Lower lobe of right lung (tissue), 2 donors: ENCODE data around the gene TTC23. TPM values are rescaled to one million over a fixed set of nuclear protein-coding genes. Genes with fewer than 3 reads are reported as not detected.

ENCODE experiments used
- ATAC-seq, 2 donors: fragments of 200-7000 bp; cut with Tn5 transposase; one replicate each; pipeline ENCODE4 v1.9.1; 2020 to 2022; ENCODE audit warnings: mild to moderate bottlenecking in 2 of 2, moderate library complexity in 2 of 2
- DNase-seq: peaks from one replicate; pipeline ENCODE4 v3.0.0-alpha.2; 2020
- H3K27ac ChIP-seq: fragments of 200-600 bp; one replicate; pipeline ENCODE4 v1.8.0; 2022
- H3K27me3 ChIP-seq: fragments of 200-600 bp; one replicate; pipeline ENCODE4 v1.8.0; 2022; ENCODE audit warnings: low read depth
- H3K36me3 ChIP-seq: fragments of 200-600 bp; one replicate; pipeline ENCODE4 v1.8.0; 2022; ENCODE audit warnings: mild to moderate bottlenecking
- H3K4me1 ChIP-seq: fragments of 200-600 bp; one replicate; pipeline ENCODE4 v1.8.0; 2022
- H3K4me3 ChIP-seq: fragments of 200-600 bp; one replicate; pipeline ENCODE4 v1.8.0; 2022; ENCODE audit warnings: mild to moderate bottlenecking
- H3K9me3 ChIP-seq: fragments of 200-600 bp; one replicate; pipeline ENCODE4 v1.8.0; 2022
- CTCF ChIP-seq: fragments of 200-600 bp; IDR thresholded peaks from one replicate; pipeline ENCODE4 v1.8.0; 2022; ENCODE audit warnings: antibody characterized with exemption, mild to moderate bottlenecking
- intact Hi-C: fragments of 100-400 bp; cut with DNase I; formaldehyde crosslinking; loops from one replicate; pipeline ENCODE4 v1.11.0; 2022
- total RNA-seq: library from RNA; stranded (reverse); fragmentation: NEBNext Ultra II Directional; extraction: Animal tissue kit (Norgen Biotek cat#: 25700); gene quantifications from one replicate; pipeline ENCODE4 v1.2.1, GENCODE V29; 2021
- donor health status: DM: no; HTN: yes; CAD: no; lungs with severe emphysema.

TTC23 gene
- total RNA-seq, 1 donor from 2014 or later = 16.4 TPM

- H3K9me3 ChIP-seq = no peaks in the 10 kb centered on the region
- TF ChIP-seq CTCF = no peak
- ATAC-seq = no peak
- peak overlapping the region; percentile 82 for H3K4me3 ChIP-seq
- H3K4me1 ChIP-seq = peaks cover 22% of the 10 kb centered on the region
- intact Hi-C loops = no loop called here
- no peaks in the 10 kb centered on the region for H3K36me3 ChIP-seq
- no peak for DNase-seq
- H3K27ac ChIP-seq = peak overlapping the region; percentile 87
- H3K27me3 ChIP-seq = no peaks in the 10 kb centered on the region
Measured at GRCh38 chr15:99250494-99250856, 1.1 kb upstream of the TTC23 start.

- Histone ChIP-seq H3K27me3 (no peaks in the 10 kb centered on the region), H3K4me3 (peak overlapping the region; percentile 82), H3K36me3 (no peaks in the 10 kb centered on the region), H3K27ac (peak overlapping the region; percentile 70), H3K4me1 (peaks cover 22% of the 10 kb centered on the region), H3K9me3 (no peaks in the 10 kb centered on the region)
- TF ChIP-seq CTCF = no peak
- ATAC-seq = no peak
- intact Hi-C loops = no loop called here
- no peak for DNase-seq
Measured at GRCh38 chr15:99250001-99250400, 620 bp upstream of the TTC23 start.

- Histone ChIP-seq H3K4me1 (peaks cover 22% of the 10 kb centered on the region), H3K27me3 (no peaks in the 10 kb centered on the region), H3K4me3 (peak overlapping the region; percentile 82), H3K27ac (no peak overlapping the region), H3K9me3 (no peaks in the 10 kb centered on the region), H3K36me3 (no peaks in the 10 kb centered on the region)
- no peak for DNase-seq
- intact Hi-C loops = no loop called here
- no peak for TF ChIP-seq CTCF
- no peak for ATAC-seq
Measured at GRCh38 chr15:99248000-99248715, 1.2 kb downstream of the TTC23 start.

GRCh38 chr15:99247062-99247461 is 2.3 kb downstream of the TTC23 start:
- intact Hi-C loops = no loop called here
- peaks cover 15% of the 10 kb centered on the region for H3K4me1 ChIP-seq
- no peak for TF ChIP-seq CTCF
- no peak overlapping the region for H3K4me3 ChIP-seq
- H3K36me3 ChIP-seq = no peaks in the 10 kb centered on the region
- H3K27me3 ChIP-seq = no peaks in the 10 kb centered on the region
- DNase-seq (no peak), ATAC-seq (no peak)
- H3K9me3 ChIP-seq = no peaks in the 10 kb centered on the region
- no peak overlapping the region for H3K27ac ChIP-seq

GRCh38 chr15:99244306-99244705 is 5.1 kb downstream of the TTC23 start:
- H3K9me3 ChIP-seq = no peaks in the 10 kb centered on the region
- H3K4me1 ChIP-seq = peaks cover 11% of the 10 kb centered on the region
- no peak for ATAC-seq
- intact Hi-C loops = no loop called here
- no peak for DNase-seq
- no peak overlapping the region for H3K27ac ChIP-seq
- TF ChIP-seq CTCF = no peak
- H3K36me3 ChIP-seq = peaks cover 9% of the 10 kb centered on the region
- no peak overlapping the region for H3K4me3 ChIP-seq
- no peaks in the 10 kb centered on the region for H3K27me3 ChIP-seq
